ENCODE data around the gene TAF1A. TPM values are rescaled to one million over a fixed set of nuclear protein-coding genes. Genes with fewer than 3 reads are reported as not detected.

Gene TAF1A
- total and polyA plus RNA-seq, 4 donors, result 1.1 to 5.2 (median 2.9) TPM

DNA sequence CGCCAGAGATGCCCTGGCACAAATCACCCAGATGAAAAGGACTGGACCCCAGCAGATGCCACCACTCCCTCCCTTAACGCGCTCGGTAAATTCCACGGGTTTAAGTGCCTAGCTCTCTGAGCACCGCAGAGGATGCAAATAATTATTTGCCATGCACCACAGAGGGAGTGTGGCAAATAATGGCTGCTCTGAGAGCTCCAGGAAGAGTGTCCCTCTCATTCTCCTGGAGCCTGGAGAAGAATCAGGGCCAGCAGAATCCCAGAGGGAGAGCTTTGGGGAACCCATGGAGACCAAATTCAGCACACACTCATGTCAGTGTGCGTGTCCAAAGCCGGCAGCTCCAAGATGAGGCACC is 42.5 kb downstream of the TAF1A start:
- Histone ChIP-seq H3K9ac (ENCODE audit: low read depth in 1 of 2, low read length in 2 of 2) (no peak overlapping the region), H3K27me3 (ENCODE audit: control insufficient read depth in 4 of 4, insufficient read depth in 4 of 4, low read length in 3 of 4) (no peaks in the 10 kb centered on the region), H3K27ac (ENCODE audit: low read depth in 1 of 2, low read length in 2 of 2) (no peak overlapping the region), H3K9me3 (ENCODE audit: control insufficient read depth in 4 of 4, low read length in 3 of 4) (no peaks in the 10 kb centered on the region), H3K4me1 (ENCODE audit: control insufficient read depth in 4 of 4, insufficient read depth in 4 of 4, low read length in 3 of 4) (no peaks in the 10 kb centered on the region), H3K36me3 (ENCODE audit: control insufficient read depth in 4 of 4, insufficient read depth in 3 of 4, low read depth in 1 of 4, low read length in 3 of 4) (no peaks in the 10 kb centered on the region), H3K4me3 (ENCODE audit: low read depth in 1 of 3, low read length in 3 of 3) (no peak overlapping the region)
- 74% methylated on average over 8 of the region's 8 CpGs for WGBS
- TF ChIP-seq SP1 (IDR thresholded peaks at IDR 0.05), result no peak
- TF ChIP-seq FOXA1 (IDR thresholded peaks at IDR 0.05), result no peak
- TF ChIP-seq, protein P1, sequence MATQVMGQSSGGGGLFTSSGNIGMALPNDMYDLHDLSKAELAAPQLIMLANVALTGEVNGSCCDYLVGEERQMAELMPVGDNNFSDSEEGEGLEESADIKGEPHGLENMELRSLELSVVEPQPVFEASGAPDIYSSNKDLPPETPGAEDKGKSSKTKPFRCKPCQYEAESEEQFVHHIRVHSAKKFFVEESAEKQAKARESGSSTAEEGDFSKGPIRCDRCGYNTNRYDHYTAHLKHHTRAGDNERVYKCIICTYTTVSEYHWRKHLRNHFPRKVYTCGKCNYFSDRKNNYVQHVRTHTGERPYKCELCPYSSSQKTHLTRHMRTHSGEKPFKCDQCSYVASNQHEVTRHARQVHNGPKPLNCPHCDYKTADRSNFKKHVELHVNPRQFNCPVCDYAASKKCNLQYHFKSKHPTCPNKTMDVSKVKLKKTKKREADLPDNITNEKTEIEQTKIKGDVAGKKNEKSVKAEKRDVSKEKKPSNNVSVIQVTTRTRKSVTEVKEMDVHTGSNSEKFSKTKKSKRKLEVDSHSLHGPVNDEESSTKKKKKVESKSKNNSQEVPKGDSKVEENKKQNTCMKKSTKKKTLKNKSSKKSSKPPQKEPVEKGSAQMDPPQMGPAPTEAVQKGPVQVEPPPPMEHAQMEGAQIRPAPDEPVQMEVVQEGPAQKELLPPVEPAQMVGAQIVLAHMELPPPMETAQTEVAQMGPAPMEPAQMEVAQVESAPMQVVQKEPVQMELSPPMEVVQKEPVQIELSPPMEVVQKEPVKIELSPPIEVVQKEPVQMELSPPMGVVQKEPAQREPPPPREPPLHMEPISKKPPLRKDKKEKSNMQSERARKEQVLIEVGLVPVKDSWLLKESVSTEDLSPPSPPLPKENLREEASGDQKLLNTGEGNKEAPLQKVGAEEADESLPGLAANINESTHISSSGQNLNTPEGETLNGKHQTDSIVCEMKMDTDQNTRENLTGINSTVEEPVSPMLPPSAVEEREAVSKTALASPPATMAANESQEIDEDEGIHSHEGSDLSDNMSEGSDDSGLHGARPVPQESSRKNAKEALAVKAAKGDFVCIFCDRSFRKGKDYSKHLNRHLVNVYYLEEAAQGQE (IDR thresholded peaks at IDR 0.05), result no peak
- DNase-seq (ENCODE audit: low spot score), result no peak

DNA sequence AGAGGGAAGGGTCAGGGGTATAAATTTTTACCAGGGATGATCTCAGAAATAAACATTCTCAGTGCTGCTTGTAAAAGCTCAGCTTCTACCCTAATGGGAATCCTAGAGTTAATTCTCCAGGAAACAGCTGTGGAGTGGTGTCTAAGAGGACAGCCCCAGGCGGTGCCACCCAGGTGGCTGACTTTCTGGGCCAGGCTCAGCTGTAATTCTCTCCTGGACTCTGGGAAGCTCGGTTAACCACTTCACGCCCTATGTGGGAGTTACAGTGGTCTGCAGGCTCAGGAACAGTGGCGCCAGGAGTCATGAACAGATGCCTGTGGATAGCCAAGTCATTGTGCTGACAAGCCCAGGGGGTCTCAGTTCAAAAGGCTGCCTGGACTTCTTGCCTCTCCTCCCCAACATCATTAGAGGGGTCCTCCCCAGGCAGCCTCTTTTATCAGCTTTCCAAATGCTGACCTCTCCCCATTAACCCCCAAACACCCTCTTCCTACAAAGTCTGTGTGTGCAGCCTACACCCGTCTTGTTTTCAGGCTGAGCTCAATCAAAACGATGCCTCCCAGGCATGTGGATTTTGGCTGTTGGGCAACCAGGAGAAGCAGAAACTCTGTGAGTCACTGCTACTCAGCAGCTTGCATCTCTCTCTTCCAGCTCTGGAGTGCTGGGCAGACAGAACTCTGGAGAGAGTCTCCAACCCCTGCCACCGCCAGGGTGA is 43.0 kb downstream of the TAF1A start:
- H3K9ac ChIP-seq (ENCODE audit: low read depth in 1 of 2, low read length in 2 of 2), result no peak overlapping the region
- H3K27me3 ChIP-seq (ENCODE audit: control insufficient read depth in 4 of 4, insufficient read depth in 4 of 4, low read length in 3 of 4), result no peaks in the 10 kb centered on the region
- no peak overlapping the region for H3K4me3 ChIP-seq (ENCODE audit: low read depth in 1 of 3, low read length in 3 of 3)
- no peaks in the 10 kb centered on the region for H3K36me3 ChIP-seq (ENCODE audit: control insufficient read depth in 4 of 4, insufficient read depth in 3 of 4, low read depth in 1 of 4, low read length in 3 of 4)
- no peak for DNase-seq (ENCODE audit: low spot score)
- H3K4me1 ChIP-seq (ENCODE audit: control insufficient read depth in 4 of 4, insufficient read depth in 4 of 4, low read length in 3 of 4), result no peaks in the 10 kb centered on the region
- no peak overlapping the region for H3K27ac ChIP-seq (ENCODE audit: low read depth in 1 of 2, low read length in 2 of 2)
- 48% methylated on average over 7 of the region's 7 CpGs for WGBS
- H3K9me3 ChIP-seq (ENCODE audit: control insufficient read depth in 4 of 4, low read length in 3 of 4), result no peaks in the 10 kb centered on the region
- TF ChIP-seq TAF1 (conservative IDR thresholded peaks at IDR 0.05), result no peak
- TF ChIP-seq, protein P1 (IDR thresholded peaks at IDR 0.05), result no peak
- TF ChIP-seq NR2F2 (IDR thresholded peaks at IDR 0.05), result no peak
- TF ChIP-seq EGR1 (IDR thresholded peaks at IDR 0.05; ENCODE audit: low read depth in 2 of 2), result no peak
- no peak for TF ChIP-seq JUND (IDR thresholded peaks at IDR 0.05)
- TF ChIP-seq RAD21 (IDR thresholded peaks at IDR 0.05), result no peak
- no peak for TF ChIP-seq YY1 (IDR thresholded peaks at IDR 0.05)
- TF ChIP-seq, protein P2, sequence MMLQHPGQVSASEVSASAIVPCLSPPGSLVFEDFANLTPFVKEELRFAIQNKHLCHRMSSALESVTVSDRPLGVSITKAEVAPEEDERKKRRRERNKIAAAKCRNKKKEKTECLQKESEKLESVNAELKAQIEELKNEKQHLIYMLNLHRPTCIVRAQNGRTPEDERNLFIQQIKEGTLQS (IDR thresholded peaks at IDR 0.05), result no peak
- no peak for TF ChIP-seq HNF4G (IDR thresholded peaks at IDR 0.05)
- TF ChIP-seq, protein P3, sequence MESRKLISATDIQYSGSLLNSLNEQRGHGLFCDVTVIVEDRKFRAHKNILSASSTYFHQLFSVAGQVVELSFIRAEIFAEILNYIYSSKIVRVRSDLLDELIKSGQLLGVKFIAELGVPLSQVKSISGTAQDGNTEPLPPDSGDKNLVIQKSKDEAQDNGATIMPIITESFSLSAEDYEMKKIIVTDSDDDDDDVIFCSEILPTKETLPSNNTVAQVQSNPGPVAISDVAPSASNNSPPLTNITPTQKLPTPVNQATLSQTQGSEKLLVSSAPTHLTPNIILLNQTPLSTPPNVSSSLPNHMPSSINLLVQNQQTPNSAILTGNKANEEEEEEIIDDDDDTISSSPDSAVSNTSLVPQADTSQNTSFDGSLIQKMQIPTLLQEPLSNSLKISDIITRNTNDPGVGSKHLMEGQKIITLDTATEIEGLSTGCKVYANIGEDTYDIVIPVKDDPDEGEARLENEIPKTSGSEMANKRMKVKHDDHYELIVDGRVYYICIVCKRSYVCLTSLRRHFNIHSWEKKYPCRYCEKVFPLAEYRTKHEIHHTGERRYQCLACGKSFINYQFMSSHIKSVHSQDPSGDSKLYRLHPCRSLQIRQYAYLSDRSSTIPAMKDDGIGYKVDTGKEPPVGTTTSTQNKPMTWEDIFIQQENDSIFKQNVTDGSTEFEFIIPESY (IDR thresholded peaks at IDR 0.05), result no peak
- no peak for TF ChIP-seq HNF4A (conservative IDR thresholded peaks at IDR 0.05)
- TF ChIP-seq GABPA (IDR thresholded peaks at IDR 0.05 in 1 of 2, conservative IDR thresholded peaks at IDR 0.05 in 1 of 2), result no peak
- TF ChIP-seq, protein P4, sequence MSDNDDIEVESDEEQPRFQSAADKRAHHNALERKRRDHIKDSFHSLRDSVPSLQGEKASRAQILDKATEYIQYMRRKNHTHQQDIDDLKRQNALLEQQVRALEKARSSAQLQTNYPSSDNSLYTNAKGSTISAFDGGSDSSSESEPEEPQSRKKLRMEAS (IDR thresholded peaks at IDR 0.05), result no peak
- TF ChIP-seq SP1 (IDR thresholded peaks at IDR 0.05), result no peak
- TF ChIP-seq FOXA1 (IDR thresholded peaks at IDR 0.05), result no peak
